Spleen (tissue), 11 donors: ENCODE measurements around the gene TTC39A. TPM values are rescaled to one million over a fixed set of nuclear protein-coding genes. Genes with fewer than 3 reads are reported as not detected.
A peak's percentile ranks its signal among the peaks of the same experiment; 100 is the strongest.

Experiments
- DNase-seq: peaks from one replicate; pipeline ENCODE4 v3.0.0-alpha.2; 2020
- H3K27ac ChIP-seq, 8 donors: fragments of 200-600 bp; sonication (generic) in 7 of 8; 1 replicate in 4 of 8; 2 replicates in 4 of 8; pipeline versions ENCODE4 v1.5.0 to v1.8.0; 2016 to 2021; ENCODE audit warnings: inconsistent platforms in 4 of 8, mild to moderate bottlenecking in 4 of 8, moderate library complexity in 1 of 8
- H3K27me3 ChIP-seq, 7 donors: fragments of 200-600 bp; sonication (generic) in 6 of 7; replicated peaks in 1 of 7; 1 replicate in 4 of 7; 2 replicates in 3 of 7; pipeline versions ENCODE4 v1.5.0 to v1.8.0; 2016 to 2021; ENCODE audit warnings: inconsistent platforms in 3 of 7, mild to moderate bottlenecking in 1 of 7
- H3K36me3 ChIP-seq, 6 donors: fragments of 200-600 bp; sonication (generic) in 5 of 6; 1 replicate in 4 of 6; 2 replicates in 2 of 6; pipeline versions ENCODE4 v1.5.0 to v1.8.0; 2016 to 2021; ENCODE audit warnings: inconsistent platforms in 2 of 6
- H3K4me1 ChIP-seq, 6 donors: fragments of 200-600 bp; sonication (generic) in 5 of 6; 1 replicate in 3 of 6; 2 replicates in 3 of 6; pipeline versions ENCODE4 v1.5.0 to v1.8.0; 2016 to 2021; ENCODE audit warnings: inconsistent platforms in 3 of 6
- H3K4me3 ChIP-seq, 8 donors: fragments of 200-600 bp; sonication (generic) in 7 of 8; 1 replicate in 4 of 8; 2 replicates in 4 of 8; pipeline versions ENCODE4 v1.5.0 to v1.8.0; 2016 to 2021; ENCODE audit warnings: inconsistent platforms in 4 of 8, mild to moderate bottlenecking in 4 of 8, moderate library complexity in 2 of 8
- H3K9me3 ChIP-seq, 8 donors: fragments of 200-600 bp; sonication (generic) in 7 of 8; 1 replicate in 4 of 8; 2 replicates in 4 of 8; pipeline versions ENCODE4 v1.5.0 to v1.8.0; 2016 to 2021; ENCODE audit warnings: inconsistent platforms in 4 of 8
- CTCF ChIP-seq, 11 experiments: fragments of 200-600 bp in 7 of 11; fragments of 450-650 bp in 4 of 11; sonication (generic) in 4 of 11; IDR thresholded peaks in 8 of 11; conservative IDR thresholded peaks in 3 of 11; 1 replicate in 7 of 11; 2 replicates in 4 of 11; pipeline versions ENCODE4 v1.4.0 to v1.8.0; 2016 to 2021; ENCODE audit warnings: antibody characterized with exemption in 11 of 11, inconsistent platforms in 4 of 11, mild to moderate bottlenecking in 1 of 11
- POLR2A ChIP-seq, 3 donors: fragments of 450-650 bp; IDR thresholded peaks; one replicate each; pipeline ENCODE4 v1.5.1; 2017; ENCODE audit warnings: antibody characterized with exemption in 3 of 3, mild to moderate bottlenecking in 1 of 3
- POLR2AphosphoS5 ChIP-seq, 3 donors: sonication (generic); formaldehyde crosslinking; IDR thresholded peaks; one replicate each; pipeline ENCODE4 v1.5.1; 2017; ENCODE audit warnings: antibody characterized with exemption in 3 of 3
- WGBS, 5 donors: extraction: QIAGEN DNeasy Blood & Tissue Kit in 3 of 5; methylation state at CpG; one replicate each; pipeline versions ENCODE4 v1.1.5 to v1.1.7; 2013 to 2018; 5-methylcytosine and 5-hydroxymethylcytosine counted together
- intact Hi-C: fragments of 100-400 bp; cut with DNase I; formaldehyde crosslinking; loops from one replicate; pipeline ENCODE4 v1.15.0; 2023; ENCODE audit warnings: low total_unique reads
- polyA plus RNA-seq, 3 donors: library from polyadenylated mRNA; stranded (reverse); fragments of 200-250 nt; gene quantifications; one replicate each; pipeline ENCODE4 v1.2.1, GENCODE V29; 2013
- total RNA-seq, 7 donors: library from RNA; depleted of rRNA in 3 of 7; stranded (reverse); fragments of >200 nt in 3 of 7; fragmentation: NEBNext Ultra II Directional in 4 of 7; extraction: Animal tissue kit (Norgen Biotek cat#: 25700) in 4 of 7; gene quantifications; one replicate each; pipeline versions ENCODE4 v1.1.0 to v1.2.1, GENCODE V29; 2016 to 2021
- donor health status: healthy with polysubstance abuse.
- donor health status: DM: no; HTN: no; CAD: no; lungs with moderate emphysema.
- donor health status: DM: no; HTN: no; CAD: no.
- donor health status: Bipolar disorder and iron deficiency.
- donor health status: healthy.
- donor health status: DM: no; HTN: no; CAD: no.
- donor health status: DM: yes; HTN: yes; CAD: no.

The TTC39A gene
- total and polyA plus RNA-seq, 10 donors, result 0.24 to 2.4 (median 0.70) TPM; not detected in 1

- H3K27ac ChIP-seq, result no peak overlapping the region
- 90 to 96% (median 94%) methylated on average over 6 of the region's 6 CpGs for WGBS, 5 donors
- DNase-seq, result no peak
- H3K9me3 ChIP-seq, result no peaks in the 10 kb centered on the region
- peaks cover 0 to 78% (median 22%) of the 10 kb centered on the region in 6 donors for H3K36me3 ChIP-seq
- no peaks in the 10 kb centered on the region for H3K27me3 ChIP-seq
- H3K4me1 ChIP-seq, result no peaks in the 10 kb centered on the region
- TF ChIP-seq POLR2A (IDR thresholded peaks at IDR 0.05) (no peak), CTCF (IDR thresholded peaks at IDR 0.05 in 8 of 11, conservative IDR thresholded peaks at IDR 0.05 in 3 of 11) (no peak), POLR2AphosphoS5 (IDR thresholded peaks at IDR 0.05) (no peak)
- intact Hi-C loops, result no loop called here
- no peak overlapping the region for H3K4me3 ChIP-seq
Observed at GRCh38 chr1:51274676-51275075, 55.7 kb downstream of the TTC39A start.

GRCh38 chr1:51272916-51273315, 57.4 kb downstream of the TTC39A start:
- H3K4me1 ChIP-seq, result peaks cover 0 to 16% (median 10%) of the 10 kb centered on the region in 6 donors
- DNase-seq, result no peak
- H3K27ac ChIP-seq, result no peak overlapping the region
- intact Hi-C loops, result no loop called here
- no peak overlapping the region for H3K4me3 ChIP-seq
- peaks cover 0 to 74% (median 22%) of the 10 kb centered on the region in 6 donors for H3K36me3 ChIP-seq
- H3K27me3 ChIP-seq, result no peaks in the 10 kb centered on the region
- no peaks in the 10 kb centered on the region for H3K9me3 ChIP-seq
- no peak for TF ChIP-seq CTCF (IDR thresholded peaks at IDR 0.05 in 8 of 11, conservative IDR thresholded peaks at IDR 0.05 in 3 of 11)
- no peak for TF ChIP-seq POLR2A (IDR thresholded peaks at IDR 0.05)
- no peak for TF ChIP-seq POLR2AphosphoS5 (IDR thresholded peaks at IDR 0.05)

GRCh38 chr1:51270751-51271150, 59.6 kb downstream of the TTC39A start:
- H3K4me1 ChIP-seq, result peaks cover 0 to 37% (median 29%) of the 10 kb centered on the region in 6 donors
- DNase-seq, result no peak
- H3K36me3 ChIP-seq, result peaks cover 0 to 59% (median 17%) of the 10 kb centered on the region in 6 donors
- no peak overlapping the region for H3K4me3 ChIP-seq
- no peak overlapping the region for H3K27ac ChIP-seq
- intact Hi-C loops, result no loop called here
- H3K27me3 ChIP-seq, result no peaks in the 10 kb centered on the region
- TF ChIP-seq CTCF (IDR thresholded peaks at IDR 0.05 in 8 of 11, conservative IDR thresholded peaks at IDR 0.05 in 3 of 11), result no peak
- no peak for TF ChIP-seq POLR2AphosphoS5 (IDR thresholded peaks at IDR 0.05)
- TF ChIP-seq POLR2A (IDR thresholded peaks at IDR 0.05), result no peak
- H3K9me3 ChIP-seq, result no peaks in the 10 kb centered on the region

- Histone ChIP-seq H3K27ac (peak overlapping the region in 7 of 8 donors; percentile 10 to 64 (median 39)), H3K4me3 (no peak overlapping the region), H3K4me1 (peaks cover 0 to 56% (median 43%) of the 10 kb centered on the region in 6 donors), H3K27me3 (no peaks in the 10 kb centered on the region), H3K36me3 (peaks cover 0 to 40% (median 17%) of the 10 kb centered on the region in 6 donors), H3K9me3 (no peaks in the 10 kb centered on the region)
- intact Hi-C loops, result no loop called here
- WGBS, 5 donors, result 63 to 78% (median 67%) methylated on average over 2 of the region's 2 CpGs
- no peak for DNase-seq
- no peak for TF ChIP-seq CTCF (IDR thresholded peaks at IDR 0.05 in 8 of 11, conservative IDR thresholded peaks at IDR 0.05 in 3 of 11)
- TF ChIP-seq POLR2AphosphoS5 (IDR thresholded peaks at IDR 0.05), result no peak
- TF ChIP-seq POLR2A (IDR thresholded peaks at IDR 0.05), result no peak
Observed at GRCh38 chr1:51268634-51269033, 61.7 kb downstream of the TTC39A start.
